Thyroid gland (tissue), 4 donors: ENCODE measurements around the gene PLEKHG7. TPM values are rescaled to one million over a fixed set of nuclear protein-coding genes. Genes with fewer than 3 reads are reported as not detected.

Source experiments
- DNase-seq, 2 donors: peaks; one replicate each; pipeline ENCODE4 v3.0.0-alpha.2; 2019
- H3K27ac ChIP-seq, 3 donors: fragments of 200-600 bp; sonication (generic); 1 replicate in 2 of 3; 2 replicates in 1 of 3; pipeline ENCODE4 v1.5.1; 2016 to 2019; ENCODE audit warnings: mild to moderate bottlenecking in 1 of 3, moderate library complexity in 1 of 3
- H3K27me3 ChIP-seq: fragments of 200-600 bp; sonication (generic); one replicate; pipeline ENCODE4 v1.5.1; 2019
- H3K36me3 ChIP-seq, 2 donors: fragments of 200-600 bp; sonication (generic); one replicate each; pipeline ENCODE4 v1.5.1; 2016 to 2019
- H3K4me1 ChIP-seq, 2 donors: fragments of 200-600 bp; sonication (generic); one replicate each; pipeline ENCODE4 v1.5.1; 2017 to 2019
- H3K4me3 ChIP-seq, 3 donors: fragments of 200-600 bp; sonication (generic); replicated peaks in 1 of 3; 1 replicate in 2 of 3; 2 replicates in 1 of 3; pipeline ENCODE4 v1.5.1; 2016; ENCODE audit warnings: mild to moderate bottlenecking in 1 of 3
- H3K9me3 ChIP-seq: fragments of 200-600 bp; sonication (generic); one replicate; pipeline ENCODE4 v1.5.1; 2017
- CTCF ChIP-seq, 6 experiments: fragments of 200-600 bp in 3 of 6; fragments of 450-650 bp in 3 of 6; sonication (generic) in 3 of 6; IDR thresholded peaks; one replicate each; pipeline ENCODE4 v1.5.1; 2016 to 2019; ENCODE audit warnings: antibody characterized with exemption in 6 of 6, mild to moderate bottlenecking in 2 of 6, inconsistent platforms in 1 of 6, moderate library complexity in 1 of 6
- POLR2A ChIP-seq, 2 donors: fragments of 450-650 bp; IDR thresholded peaks; one replicate each; pipeline ENCODE4 v1.6.1; 2017; ENCODE audit warnings: antibody characterized with exemption in 2 of 2, mild to moderate bottlenecking in 2 of 2, moderate library complexity in 1 of 2
- whole genome bisulfite sequencing, 2 donors: methylation state at CpG; one replicate each; pipeline ENCODE4 v1.1.5; 2017; 5-methylcytosine and 5-hydroxymethylcytosine counted together
- intact Hi-C: fragments of 100-400 bp; cut with DNase I; formaldehyde crosslinking; loops from one replicate; pipeline ENCODE4 v1.15.1; 2023
- total RNA-seq, 4 donors: library from RNA; depleted of rRNA; stranded (reverse); fragments of >200 nt; gene quantifications; one replicate each; pipeline ENCODE4 v1.2.3, GENCODE V29; 2016

PLEKHG7 gene
- total RNA-seq, 4 donors from 2014 or later: not detected

DNA sequence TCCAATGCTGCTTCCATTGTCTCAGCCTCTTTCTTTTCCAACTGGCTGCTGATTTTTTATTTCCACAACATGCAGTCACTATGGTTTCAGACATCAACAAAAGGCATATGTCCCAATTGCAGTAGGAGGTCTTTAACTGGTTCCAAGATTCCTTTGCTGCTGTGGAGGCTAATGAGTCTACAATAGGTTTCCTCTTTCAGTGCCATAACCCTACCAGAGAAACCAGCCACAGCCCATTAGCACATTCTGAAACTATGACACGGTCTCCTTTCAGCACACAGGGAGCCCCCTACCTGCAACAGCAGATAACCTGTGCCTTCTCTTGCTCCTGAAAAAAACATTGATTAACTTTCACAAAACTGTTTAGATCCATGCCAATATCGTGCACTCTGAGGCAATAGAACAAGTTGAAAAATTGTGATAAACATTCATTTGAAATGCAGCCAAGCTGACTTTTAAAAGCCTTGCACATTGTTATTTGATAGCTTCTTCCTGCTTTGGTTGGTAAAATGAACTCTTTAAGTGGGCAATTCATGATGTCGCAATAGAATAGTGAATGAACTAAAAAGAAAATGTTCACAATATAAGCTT is 32.4 kb downstream of the PLEKHG7 start:
- no peak overlapping the region for H3K27ac ChIP-seq
- no peaks in the 10 kb centered on the region for H3K9me3 ChIP-seq
- 29 to 45% methylated on average over 3 of the region's 3 CpGs for WGBS, 2 donors
- TF ChIP-seq CTCF (IDR thresholded peaks at IDR 0.05) (no peak), POLR2A (IDR thresholded peaks at IDR 0.05) (no peak)
- H3K27me3 ChIP-seq: no peaks in the 10 kb centered on the region
- intact Hi-C loops: no loop called here
- H3K4me1 ChIP-seq: peaks cover 8 to 11% of the 10 kb centered on the region in 2 donors
- DNase-seq: peak in 1 of 2 donors; percentile 3
- no peak overlapping the region for H3K4me3 ChIP-seq
- no peaks in the 10 kb centered on the region for H3K36me3 ChIP-seq

- TF ChIP-seq CTCF (IDR thresholded peaks at IDR 0.05) (no peak), POLR2A (IDR thresholded peaks at IDR 0.05) (no peak)
- no peaks in the 10 kb centered on the region for H3K9me3 ChIP-seq
- no peak overlapping the region for H3K4me3 ChIP-seq
- DNase-seq: no peak
- intact Hi-C loops: no loop called here
- 72 to 74% methylated on average over 6 of the region's 6 CpGs for WGBS, 2 donors
- H3K4me1 ChIP-seq: peaks cover 8 to 11% of the 10 kb centered on the region in 2 donors
- no peak overlapping the region for H3K27ac ChIP-seq
- no peaks in the 10 kb centered on the region for H3K36me3 ChIP-seq
- no peaks in the 10 kb centered on the region for H3K27me3 ChIP-seq
Measured at GRCh38 chr12:92736605-92737004, 33.8 kb downstream of the PLEKHG7 start.

GRCh38 chr12:92737855-92738850 is 35.4 kb downstream of the PLEKHG7 start:
- Histone ChIP-seq H3K9me3 (no peaks in the 10 kb centered on the region), H3K27ac (no peak overlapping the region), H3K4me1 (peaks cover 8 to 11% of the 10 kb centered on the region in 2 donors), H3K4me3 (no peak overlapping the region), H3K27me3 (no peaks in the 10 kb centered on the region), H3K36me3 (no peaks in the 10 kb centered on the region)
- intact Hi-C loops: no loop called here
- no peak for TF ChIP-seq POLR2A (IDR thresholded peaks at IDR 0.05)
- no peak for TF ChIP-seq CTCF (IDR thresholded peaks at IDR 0.05)
- WGBS, 2 donors: 90 to 92% methylated on average over 7 of the region's 7 CpGs
- no peak for DNase-seq

DNA sequence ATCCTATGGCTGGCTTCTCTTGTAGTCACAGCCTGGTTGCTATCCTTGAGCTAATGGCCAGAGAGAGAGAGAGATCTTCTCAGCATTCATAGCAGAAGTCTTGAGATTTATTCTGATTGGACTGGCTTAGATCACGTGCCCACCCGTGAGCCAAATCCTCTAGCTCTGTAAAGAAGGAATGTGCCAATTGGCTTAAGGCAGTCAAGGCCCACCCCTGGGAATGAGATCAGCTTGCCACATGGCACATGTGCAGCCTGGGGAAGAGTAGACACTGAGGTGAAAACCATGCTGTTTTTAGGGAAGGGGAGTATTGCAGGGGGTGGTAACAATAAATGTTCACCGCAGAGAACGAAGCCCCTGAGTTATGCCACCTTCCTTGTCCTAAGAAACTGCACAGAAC is 36.3 kb downstream of the PLEKHG7 start:
- no peaks in the 10 kb centered on the region for H3K9me3 ChIP-seq
- intact Hi-C loops: no loop called here
- 67 to 72% methylated on average over 4 of the region's 4 CpGs for WGBS, 2 donors
- no peak overlapping the region for H3K4me3 ChIP-seq
- no peaks in the 10 kb centered on the region for H3K36me3 ChIP-seq
- no peak for DNase-seq
- TF ChIP-seq CTCF (IDR thresholded peaks at IDR 0.05) (no peak), POLR2A (IDR thresholded peaks at IDR 0.05) (no peak)
- peaks cover 8 to 11% of the 10 kb centered on the region in 2 donors for H3K4me1 ChIP-seq
- H3K27ac ChIP-seq: no peak overlapping the region
- H3K27me3 ChIP-seq: no peaks in the 10 kb centered on the region

- intact Hi-C loops: no loop called here
- TF ChIP-seq CTCF (IDR thresholded peaks at IDR 0.05) (no peak), POLR2A (IDR thresholded peaks at IDR 0.05) (no peak)
Measured at GRCh38 chr12:92740411-92740810, 37.6 kb downstream of the PLEKHG7 start.

More at GRCh38 chr12:92740411-92740810, 37.6 kb downstream of the PLEKHG7 start:
- no peaks in the 10 kb centered on the region for H3K36me3 ChIP-seq
- no peak for DNase-seq
- H3K27ac ChIP-seq: no peak overlapping the region
- H3K9me3 ChIP-seq: no peaks in the 10 kb centered on the region
- H3K4me3 ChIP-seq: no peak overlapping the region
- H3K27me3 ChIP-seq: no peaks in the 10 kb centered on the region
- H3K4me1 ChIP-seq: peaks cover 6% of the 10 kb centered on the region in 2 donors
